Measurements from ENCODE around the gene CRABP2. TPM values are rescaled to one million over a fixed set of nuclear protein-coding genes. Genes with fewer than 3 reads are reported as not detected.

The CRABP2 gene
- polyA plus RNA-seq, 2 of the 4 experiments (the other 2 are of a cell fraction): 1.7 to 15.6 TPM

DNA sequence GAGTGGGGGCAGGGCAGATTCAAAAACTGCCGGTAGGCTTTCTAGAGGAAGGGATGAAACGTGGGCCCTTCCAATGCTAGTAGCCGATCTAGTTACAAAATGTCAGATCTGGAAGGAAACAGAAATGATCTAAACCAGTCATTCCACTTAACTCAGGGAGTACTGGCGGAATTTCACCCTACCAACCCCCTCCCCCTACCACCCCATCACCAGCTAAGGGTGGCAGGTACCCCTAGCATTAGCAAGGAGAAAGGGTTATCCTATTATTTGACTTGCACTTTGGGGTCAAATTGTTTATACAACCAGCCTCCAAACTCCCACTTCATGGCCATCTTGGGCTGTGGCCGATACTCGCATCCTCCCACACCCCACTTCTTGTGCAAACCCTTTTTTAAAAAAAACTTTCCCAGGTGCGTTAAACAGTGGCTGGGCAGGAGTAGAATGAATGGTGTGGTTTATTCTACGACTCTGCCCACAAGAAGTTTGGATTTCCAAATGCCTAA is 36.1 kb upstream of the CRABP2 start:
- ChIA-PET CTCF (interaction anchor here (1.0 to 10.5 kb wide), 8 partner anchors 11 to 149 kb away, joined by 3 to 130 read pairs (median 4); partner anchors contain the start of genes ISG20L2, METTL25B and PRCC), POLR2A (interaction anchor here (1.0 to 3.5 kb wide), 7 partner anchors 10 to 118 kb away, joined by 4 to 90 read pairs (median 21); partner anchors contain the start of genes HDGF, ISG20L2, METTL25B and PRCC)
- FAIRE-seq (no peak), ATAC-seq (no peak), DNase-seq (ENCODE audit: low read depth in 1 of 2, low spot score in 1 of 2) (no peak)
- TF ChIP-seq HOXA7 (CRISPR knock-in tag; IDR thresholded peaks at IDR 0.05) (peak; percentile 71; the same call in 1 of the 2 replicates), RFX5 (IDR thresholded peaks at IDR 0.05) (no peak), TFCP2L1 (CRISPR knock-in tag; IDR thresholded peaks at IDR 0.05) (0 out of 2 replicates have a peak, but pooled peaks have one; percentile 51)
- peak overlapping the region; percentile 74 to 86 for H3K27ac ChIP-seq
- 51% methylated on average over 8 of the region's 8 CpGs for WGBS (ENCODE audit: missing lambda C conversion rate)
- H3K9me3 ChIP-seq: no peaks in the 10 kb centered on the region
- H3K4me3 ChIP-seq: peak overlapping the region; percentile 19; the same call in 2 of the 3 replicates
- H3K4me2 ChIP-seq: peak overlapping the region; percentile 76
- H3K4me1 ChIP-seq: peaks cover 35% of the 10 kb centered on the region

DNA sequence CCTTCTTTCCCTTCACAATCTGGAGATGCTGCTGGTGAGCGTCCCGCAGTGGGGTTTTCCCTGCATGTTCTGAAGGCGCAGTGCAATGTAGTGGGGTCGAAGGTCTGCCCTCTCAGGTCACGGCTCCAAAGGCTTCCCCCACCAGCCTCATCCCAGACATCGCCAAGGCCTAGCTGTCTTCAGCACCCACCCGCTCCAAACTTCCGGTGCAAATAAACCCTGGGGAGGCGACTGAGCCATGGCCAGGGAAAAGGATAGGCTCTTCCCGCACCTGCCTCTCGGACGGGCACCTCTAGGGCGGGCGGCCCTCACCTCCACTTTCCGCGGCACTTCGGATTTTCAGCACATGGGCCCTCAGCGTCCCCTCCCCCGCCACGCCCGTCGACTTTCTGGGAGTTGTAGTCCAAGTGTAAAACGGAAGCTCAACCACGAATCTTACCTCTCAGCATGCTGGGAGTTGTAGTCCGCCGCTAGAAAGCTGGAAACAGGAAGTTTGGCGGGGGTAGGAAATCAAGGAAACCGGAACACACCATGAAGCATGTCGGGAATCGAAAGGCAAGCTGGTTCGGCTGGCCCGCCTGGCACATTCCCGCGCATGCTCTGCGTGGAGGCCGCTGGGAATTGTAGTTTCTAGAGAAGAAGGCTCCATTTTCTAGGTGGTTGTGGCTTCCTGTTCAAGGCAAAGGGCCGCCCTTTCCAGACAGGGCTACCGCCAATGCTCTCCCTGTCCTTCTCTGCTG is 35.5 kb upstream of the CRABP2 start, which contains the start of gene MRPL24:
TSS of gene MRPL24 (minus strand) at position 348 of the 740 bp plus-strand sequence. CDS start 2,384 bp downstream, outside the sequence.
- Histone ChIP-seq H3K4me3 (peak within 1 kb of the TSS; percentile 66), H3K4me2 (peak within 1 kb of the TSS; percentile 76), H3K9me3 (no peaks in the 10 kb centered on the region), H3K4me1 (peaks cover 30% of the 10 kb centered on the region), H3K27ac (peak within 1 kb of the TSS; percentile 88 to 94)
- ATAC-seq: peak; percentile 92 to 93
- CTCF ChIA-PET: interaction anchor here (1.0 to 10.5 kb wide), 8 partner anchors 11 to 150 kb away, joined by 3 to 130 read pairs (median 4); partner anchors contain the start of genes ISG20L2, METTL25B and PRCC
- peak; percentile 98 for FAIRE-seq
- peak; percentile 97 to 100 for DNase-seq (ENCODE audit: low read depth in 1 of 2, low spot score in 1 of 2)
- WGBS (ENCODE audit: missing lambda C conversion rate): 2% methylated on average over 38 of the region's 38 CpGs
- POLR2A ChIA-PET: interaction anchor here (1.0 to 3.5 kb wide), 7 partner anchors 10 to 119 kb away, joined by 4 to 90 read pairs (median 21); partner anchors contain the start of genes HDGF, ISG20L2, METTL25B and PRCC
- TF ChIP-seq, protein P1, sequence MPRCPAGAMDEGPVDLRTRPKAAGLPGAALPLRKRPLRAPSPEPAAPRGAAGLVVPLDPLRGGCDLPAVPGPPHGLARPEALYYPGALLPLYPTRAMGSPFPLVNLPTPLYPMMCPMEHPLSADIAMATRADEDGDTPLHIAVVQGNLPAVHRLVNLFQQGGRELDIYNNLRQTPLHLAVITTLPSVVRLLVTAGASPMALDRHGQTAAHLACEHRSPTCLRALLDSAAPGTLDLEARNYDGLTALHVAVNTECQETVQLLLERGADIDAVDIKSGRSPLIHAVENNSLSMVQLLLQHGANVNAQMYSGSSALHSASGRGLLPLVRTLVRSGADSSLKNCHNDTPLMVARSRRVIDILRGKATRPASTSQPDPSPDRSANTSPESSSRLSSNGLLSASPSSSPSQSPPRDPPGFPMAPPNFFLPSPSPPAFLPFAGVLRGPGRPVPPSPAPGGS (IDR thresholded peaks at IDR 0.05): no peak
- TF ChIP-seq, protein P2, sequence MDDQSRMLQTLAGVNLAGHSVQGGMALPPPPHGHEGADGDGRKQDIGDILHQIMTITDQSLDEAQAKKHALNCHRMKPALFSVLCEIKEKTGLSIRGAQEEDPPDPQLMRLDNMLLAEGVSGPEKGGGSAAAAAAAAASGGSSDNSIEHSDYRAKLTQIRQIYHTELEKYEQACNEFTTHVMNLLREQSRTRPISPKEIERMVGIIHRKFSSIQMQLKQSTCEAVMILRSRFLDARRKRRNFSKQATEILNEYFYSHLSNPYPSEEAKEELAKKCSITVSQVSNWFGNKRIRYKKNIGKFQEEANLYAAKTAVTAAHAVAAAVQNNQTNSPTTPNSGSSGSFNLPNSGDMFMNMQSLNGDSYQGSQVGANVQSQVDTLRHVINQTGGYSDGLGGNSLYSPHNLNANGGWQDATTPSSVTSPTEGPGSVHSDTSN (IDR thresholded peaks at IDR 0.05): peak; percentile 75
- TF ChIP-seq FOSB (CRISPR knock-in tag; IDR thresholded peaks at IDR 0.05): no peak
- no peak for TF ChIP-seq TFCP2L1 (CRISPR knock-in tag; IDR thresholded peaks at IDR 0.05)
- TF ChIP-seq POLR2A (IDR thresholded peaks at IDR 0.05; ENCODE audit: low read length): peak; percentile 57
- 0 out of 2 replicates have a peak, but pooled peaks have one; percentile 35 for TF ChIP-seq RNF2 (IDR thresholded peaks at IDR 0.05; ENCODE audit: borderline replicate concordance, low read depth)
- no peak for TF ChIP-seq HOXB13 (CRISPR knock-in tag; IDR thresholded peaks at IDR 0.05; ENCODE audit: low read depth)
- TF ChIP-seq HEYL (CRISPR knock-in tag; IDR thresholded peaks at IDR 0.05): no peak
- TF ChIP-seq, protein P3, sequence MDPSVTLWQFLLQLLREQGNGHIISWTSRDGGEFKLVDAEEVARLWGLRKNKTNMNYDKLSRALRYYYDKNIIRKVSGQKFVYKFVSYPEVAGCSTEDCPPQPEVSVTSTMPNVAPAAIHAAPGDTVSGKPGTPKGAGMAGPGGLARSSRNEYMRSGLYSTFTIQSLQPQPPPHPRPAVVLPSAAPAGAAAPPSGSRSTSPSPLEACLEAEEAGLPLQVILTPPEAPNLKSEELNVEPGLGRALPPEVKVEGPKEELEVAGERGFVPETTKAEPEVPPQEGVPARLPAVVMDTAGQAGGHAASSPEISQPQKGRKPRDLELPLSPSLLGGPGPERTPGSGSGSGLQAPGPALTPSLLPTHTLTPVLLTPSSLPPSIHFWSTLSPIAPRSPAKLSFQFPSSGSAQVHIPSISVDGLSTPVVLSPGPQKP (IDR thresholded peaks at IDR 0.05; ENCODE audit: low read depth, low read length): no peak
- no peak for TF ChIP-seq NFE2L2 (conservative IDR thresholded peaks at IDR 0.05; ENCODE audit: low read length)
- no peak for TF ChIP-seq RARB (CRISPR knock-in tag; IDR thresholded peaks at IDR 0.05)
- TF ChIP-seq JUNB (IDR thresholded peaks at IDR 0.05): no peak
- peak; percentile 83 for TF ChIP-seq PHF8 (IDR thresholded peaks at IDR 0.05; ENCODE audit: borderline replicate concordance, low read depth)
- no peak for TF ChIP-seq RCOR1 (IDR thresholded peaks at IDR 0.05; ENCODE audit: low read depth, low read length)
- 0 out of 2 replicates have a peak, but pooled peaks have one; percentile 48 for TF ChIP-seq GATA3 (IDR thresholded peaks at IDR 0.05; ENCODE audit: borderline replicate concordance)
- TF ChIP-seq EHF (CRISPR knock-in tag; IDR thresholded peaks at IDR 0.05): peak; percentile 61; the same call in 1 of the 2 replicates
- TF ChIP-seq EP300 (IDR thresholded peaks at IDR 0.05): no peak
- TF ChIP-seq, protein P4, sequence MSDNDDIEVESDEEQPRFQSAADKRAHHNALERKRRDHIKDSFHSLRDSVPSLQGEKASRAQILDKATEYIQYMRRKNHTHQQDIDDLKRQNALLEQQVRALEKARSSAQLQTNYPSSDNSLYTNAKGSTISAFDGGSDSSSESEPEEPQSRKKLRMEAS (IDR thresholded peaks at IDR 0.05): peak; percentile 99
- peak; percentile 72 for TF ChIP-seq CHD2 (IDR thresholded peaks at IDR 0.05; ENCODE audit: low read length, partially characterized antibody)
- TF ChIP-seq, protein P5, sequence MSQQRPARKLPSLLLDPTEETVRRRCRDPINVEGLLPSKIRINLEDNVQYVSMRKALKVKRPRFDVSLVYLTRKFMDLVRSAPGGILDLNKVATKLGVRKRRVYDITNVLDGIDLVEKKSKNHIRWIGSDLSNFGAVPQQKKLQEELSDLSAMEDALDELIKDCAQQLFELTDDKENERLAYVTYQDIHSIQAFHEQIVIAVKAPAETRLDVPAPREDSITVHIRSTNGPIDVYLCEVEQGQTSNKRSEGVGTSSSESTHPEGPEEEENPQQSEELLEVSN (IDR thresholded peaks at IDR 0.05; ENCODE audit: borderline replicate concordance, low read depth): peak; percentile 90
- peak; percentile 90 to 95 for TF ChIP-seq JUN (IDR thresholded peaks at IDR 0.05)
- TF ChIP-seq CBX2 (IDR thresholded peaks at IDR 0.05; ENCODE audit: borderline replicate concordance, low read depth): no peak
- TF ChIP-seq CHD4 (IDR thresholded peaks at IDR 0.05; ENCODE audit: borderline replicate concordance): no peak
- TF ChIP-seq SREBF2 (IDR thresholded peaks at IDR 0.05): no peak
- TF ChIP-seq FOXS1 (CRISPR knock-in tag; IDR thresholded peaks at IDR 0.05): no peak
- peak; percentile 99 for TF ChIP-seq MYC (IDR thresholded peaks at IDR 0.05; ENCODE audit: borderline replicate concordance, low read length)
- TF ChIP-seq, protein P6, sequence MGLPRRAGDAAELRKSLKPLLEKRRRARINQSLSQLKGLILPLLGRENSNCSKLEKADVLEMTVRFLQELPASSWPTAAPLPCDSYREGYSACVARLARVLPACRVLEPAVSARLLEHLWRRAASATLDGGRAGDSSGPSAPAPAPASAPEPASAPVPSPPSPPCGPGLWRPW (IDR thresholded peaks at IDR 0.05): no peak
- no peak for TF ChIP-seq ZSCAN20 (CRISPR knock-in tag; IDR thresholded peaks at IDR 0.05)
- no peak for TF ChIP-seq FOSL2 (IDR thresholded peaks at IDR 0.05)
- no peak for TF ChIP-seq FOSL2 (CRISPR knock-in tag; IDR thresholded peaks at IDR 0.05)
